GM10266 (cell line): ENCODE measurements around the gene IMPA2.

Experiments
- DNase-seq: peaks from one replicate; pipeline ENCODE4 v3.0.0; 2012; ENCODE audit errors: extremely low spot score
- TF ChIP-seq, protein P1 (sequence below): IDR thresholded peaks from 2 replicates; pipeline ENCODE4 v1.5.1; 2012; ENCODE audit warnings: mild to moderate bottlenecking, low read depth; ENCODE audit not compliant: control insufficient read depth, insufficient read depth; ENCODE audit errors: missing control alignments

Gene IMPA2

DNA sequence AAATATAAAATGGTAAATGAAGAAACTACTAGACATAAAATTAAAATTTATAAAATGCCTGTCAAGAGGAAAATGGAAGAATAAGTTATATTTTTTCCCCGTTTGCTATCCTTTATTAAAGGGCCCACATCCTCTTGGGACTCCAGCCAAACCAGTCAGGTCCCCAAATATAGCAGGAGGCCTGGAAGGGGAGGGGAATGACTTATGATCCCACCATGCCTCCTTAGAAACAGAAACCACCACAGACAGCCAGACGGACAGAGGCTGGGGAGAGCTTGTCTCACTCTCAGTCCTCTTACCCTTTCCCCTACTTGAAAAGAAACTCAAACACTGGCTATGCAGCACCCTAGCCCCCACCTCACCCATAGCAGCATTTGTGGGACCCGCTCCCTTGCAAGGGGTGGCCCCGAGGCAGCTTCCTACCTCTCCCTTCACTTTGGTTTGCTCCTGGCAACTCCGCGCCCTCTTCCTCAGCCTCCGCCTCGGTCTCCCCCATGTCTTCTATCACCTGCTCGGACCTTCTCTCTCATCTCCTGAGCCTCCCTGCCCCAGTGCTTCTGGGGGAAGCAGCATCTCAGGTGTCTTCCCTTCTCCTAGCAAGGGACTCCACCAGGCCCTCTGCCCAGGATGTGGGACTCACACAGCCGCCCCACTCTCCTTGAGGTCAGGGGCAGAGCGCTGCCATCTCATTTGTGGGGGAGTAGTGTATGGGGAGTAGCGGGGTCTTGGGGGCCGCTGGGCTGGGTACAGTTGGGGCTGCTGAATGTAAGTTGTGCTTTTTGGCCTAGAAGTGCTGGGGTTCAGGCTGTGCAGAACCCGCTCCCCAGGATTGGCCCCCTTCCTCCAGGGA, 75.0 kb downstream of the IMPA2 start:
- no peak for DNase-seq
- TF ChIP-seq, protein P1, sequence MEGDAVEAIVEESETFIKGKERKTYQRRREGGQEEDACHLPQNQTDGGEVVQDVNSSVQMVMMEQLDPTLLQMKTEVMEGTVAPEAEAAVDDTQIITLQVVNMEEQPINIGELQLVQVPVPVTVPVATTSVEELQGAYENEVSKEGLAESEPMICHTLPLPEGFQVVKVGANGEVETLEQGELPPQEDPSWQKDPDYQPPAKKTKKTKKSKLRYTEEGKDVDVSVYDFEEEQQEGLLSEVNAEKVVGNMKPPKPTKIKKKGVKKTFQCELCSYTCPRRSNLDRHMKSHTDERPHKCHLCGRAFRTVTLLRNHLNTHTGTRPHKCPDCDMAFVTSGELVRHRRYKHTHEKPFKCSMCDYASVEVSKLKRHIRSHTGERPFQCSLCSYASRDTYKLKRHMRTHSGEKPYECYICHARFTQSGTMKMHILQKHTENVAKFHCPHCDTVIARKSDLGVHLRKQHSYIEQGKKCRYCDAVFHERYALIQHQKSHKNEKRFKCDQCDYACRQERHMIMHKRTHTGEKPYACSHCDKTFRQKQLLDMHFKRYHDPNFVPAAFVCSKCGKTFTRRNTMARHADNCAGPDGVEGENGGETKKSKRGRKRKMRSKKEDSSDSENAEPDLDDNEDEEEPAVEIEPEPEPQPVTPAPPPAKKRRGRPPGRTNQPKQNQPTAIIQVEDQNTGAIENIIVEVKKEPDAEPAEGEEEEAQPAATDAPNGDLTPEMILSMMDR, result no peak

DNA sequence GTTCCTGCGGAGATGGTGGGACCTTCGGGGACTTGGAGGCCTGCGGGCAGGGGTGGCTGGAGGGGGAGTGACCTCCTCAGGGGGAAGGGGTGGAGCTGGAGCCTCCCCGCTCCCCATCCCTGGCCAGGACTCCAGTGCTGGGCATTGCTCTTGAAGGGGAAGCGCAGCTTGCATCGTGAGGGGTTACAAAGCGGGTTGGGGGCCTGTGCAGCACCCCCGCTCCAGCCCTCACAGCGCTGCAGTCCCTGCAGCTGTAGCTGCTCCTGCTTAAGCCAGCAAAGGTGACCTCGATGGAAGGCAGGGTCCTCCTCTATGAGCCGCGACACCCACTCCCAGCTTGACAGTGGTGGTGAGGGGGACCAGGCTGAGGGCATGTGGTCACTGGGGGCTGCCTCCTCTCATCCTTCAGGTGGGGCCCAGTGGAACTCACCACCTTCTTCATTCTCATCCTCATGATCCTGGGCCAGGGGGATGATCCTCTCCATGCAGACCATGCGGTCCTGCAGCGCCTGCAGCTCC, 75.6 kb downstream of the IMPA2 start:
- no peak for DNase-seq

DNA sequence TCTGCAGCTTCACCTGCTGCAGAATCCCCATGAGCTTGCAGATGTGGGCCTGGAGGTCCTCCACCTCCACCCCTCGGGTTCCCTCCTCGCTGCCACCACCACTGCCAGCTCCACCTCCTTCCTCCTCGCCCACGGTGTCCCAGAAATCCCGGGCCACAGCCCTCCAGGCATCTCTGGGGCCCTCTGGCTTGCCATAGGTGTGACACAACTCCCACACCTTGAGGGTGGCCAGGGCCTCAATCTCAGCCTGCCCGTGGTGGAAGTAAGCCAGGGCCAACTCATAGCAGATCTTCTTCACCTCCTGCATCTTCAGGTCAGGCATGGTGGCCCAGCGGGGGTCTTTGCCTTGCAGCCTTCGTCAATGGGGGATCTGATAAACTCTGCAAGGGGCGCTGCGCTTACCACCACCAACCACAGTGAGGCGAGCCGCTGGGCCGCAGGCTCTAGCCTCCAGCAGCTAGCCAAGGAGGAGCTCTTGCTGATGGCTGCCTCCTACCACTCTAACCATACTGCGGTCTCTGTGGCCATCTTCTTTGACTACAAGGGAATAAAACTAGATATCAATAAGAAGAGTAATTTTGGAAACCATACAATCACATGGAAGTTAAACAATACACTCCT, 76.2 kb downstream of the IMPA2 start:
- TF ChIP-seq, protein P1, result no peak
- DNase-seq, result no peak

More for the DNA sequence above, 75.6 kb downstream of the IMPA2 start:
- TF ChIP-seq, protein P1, result no peak

DNA sequence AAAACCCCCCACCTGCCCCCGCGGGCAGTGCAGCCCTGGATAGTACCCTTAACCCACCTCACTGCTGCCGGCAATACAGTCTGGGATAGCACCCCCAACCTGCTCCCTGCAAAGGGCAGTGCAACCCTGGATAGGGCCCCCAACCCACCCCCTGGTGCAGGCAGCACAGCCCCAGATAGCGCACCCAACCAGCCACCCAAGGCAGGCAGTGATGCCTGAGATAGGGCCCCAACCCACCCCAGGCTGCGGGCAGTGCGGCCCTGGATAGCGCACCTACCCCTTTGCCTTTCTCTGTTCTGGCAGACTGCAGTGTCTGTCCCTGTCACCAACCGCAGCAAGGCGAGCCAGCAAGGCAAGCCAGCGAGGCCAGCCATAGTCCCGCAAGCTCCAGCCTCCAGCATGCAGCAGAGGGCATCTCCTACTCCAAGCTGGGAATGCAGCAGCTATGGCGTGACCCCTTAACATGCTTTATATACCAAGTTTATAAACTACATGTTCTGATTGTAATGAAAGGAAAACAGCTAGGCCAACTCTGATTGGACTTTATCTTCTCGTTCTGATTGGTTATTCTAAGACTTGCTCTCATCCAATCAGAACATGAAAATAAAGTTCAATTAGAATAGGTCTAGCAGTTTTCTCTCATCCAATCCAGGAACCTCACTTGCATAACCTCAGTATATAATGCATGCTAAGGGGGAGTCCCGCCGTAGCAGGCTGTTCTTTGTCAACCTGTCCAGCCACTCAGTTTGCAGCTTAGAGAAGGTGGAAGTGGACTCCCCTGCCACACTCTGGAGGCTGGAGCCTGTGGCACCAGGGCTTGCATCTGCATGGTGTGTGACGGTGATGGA, 78.3 kb downstream of the IMPA2 start:
- DNase-seq, result no peak
- TF ChIP-seq, protein P1, result no peak

DNA sequence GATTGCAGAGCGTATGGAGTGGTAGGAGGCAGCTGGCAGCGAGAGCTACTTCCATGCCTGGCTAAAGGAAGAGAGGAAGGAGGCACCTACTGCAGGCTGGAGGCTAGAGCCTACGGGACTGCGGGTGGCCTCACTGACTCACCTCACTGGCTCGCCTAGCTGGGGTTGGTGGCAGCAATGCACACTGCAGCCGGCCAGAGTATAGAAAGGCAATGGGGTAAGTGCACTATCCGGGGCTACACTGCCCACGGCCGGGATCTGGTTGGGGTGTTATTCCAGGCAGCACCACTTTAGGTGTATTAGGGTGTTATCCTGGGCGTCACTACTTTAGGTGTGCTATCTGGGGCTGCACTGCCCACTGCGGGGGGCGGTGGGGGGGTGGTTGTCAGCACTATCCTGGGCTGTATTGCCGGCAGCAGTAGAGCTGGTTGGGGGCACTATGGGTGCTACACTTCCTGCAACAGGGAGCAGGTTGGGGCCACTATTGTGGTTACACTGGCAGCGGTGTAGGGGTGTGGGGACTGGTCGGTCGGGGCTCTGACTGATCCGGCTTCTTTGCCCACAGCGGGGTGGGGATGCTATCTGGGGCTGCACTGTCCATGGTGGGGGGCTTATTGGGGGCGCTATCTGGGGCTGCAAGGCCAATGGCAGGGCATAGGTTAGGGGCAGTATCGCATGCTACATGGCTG, 79.0 kb downstream of the IMPA2 start:
- DNase-seq, result no peak
- TF ChIP-seq, protein P1, result no peak

DNA sequence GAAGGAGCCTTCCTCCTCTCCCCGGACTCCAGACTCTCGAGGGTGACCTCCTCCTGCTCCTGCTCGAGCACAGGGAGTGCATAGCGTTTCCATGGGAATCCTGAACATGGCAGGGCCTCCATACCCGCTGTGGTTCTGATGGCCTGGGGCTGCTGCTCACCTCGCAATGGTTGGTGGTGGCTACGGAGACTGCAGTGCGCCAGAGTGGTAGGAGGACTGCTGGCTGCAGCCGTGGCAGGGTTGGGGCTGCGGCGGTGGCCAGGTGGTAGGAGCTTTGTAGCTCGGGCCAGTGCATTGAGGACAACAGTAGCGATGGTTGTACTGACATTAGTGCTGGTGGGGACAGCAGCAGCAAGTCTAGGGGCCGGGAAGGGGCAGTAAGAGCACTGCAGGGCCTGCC, 80.4 kb downstream of the IMPA2 start:
- TF ChIP-seq, protein P1, result no peak
- no peak for DNase-seq
